Body of pancreas (tissue), 4 donors: Measurements from ENCODE around the gene RPS6KA2.

ENCODE experiments used
- POLR2A ChIP-seq, 3 donors: fragments of 450-650 bp; IDR thresholded peaks; one replicate each; pipeline ENCODE4 v1.6.1; 2016; ENCODE audit warnings: antibody characterized with exemption in 3 of 3, mild to moderate bottlenecking in 2 of 3
- TF ChIP-seq, protein P1 (sequence below), 7 experiments: fragments of 450-650 bp in 4 of 7; fragments of 200-600 bp in 3 of 7; sonication (generic) in 3 of 7; IDR thresholded peaks; one replicate each; pipeline ENCODE4 v1.5.1; 2016 to 2019; ENCODE audit warnings: antibody characterized with exemption in 7 of 7

DNA sequence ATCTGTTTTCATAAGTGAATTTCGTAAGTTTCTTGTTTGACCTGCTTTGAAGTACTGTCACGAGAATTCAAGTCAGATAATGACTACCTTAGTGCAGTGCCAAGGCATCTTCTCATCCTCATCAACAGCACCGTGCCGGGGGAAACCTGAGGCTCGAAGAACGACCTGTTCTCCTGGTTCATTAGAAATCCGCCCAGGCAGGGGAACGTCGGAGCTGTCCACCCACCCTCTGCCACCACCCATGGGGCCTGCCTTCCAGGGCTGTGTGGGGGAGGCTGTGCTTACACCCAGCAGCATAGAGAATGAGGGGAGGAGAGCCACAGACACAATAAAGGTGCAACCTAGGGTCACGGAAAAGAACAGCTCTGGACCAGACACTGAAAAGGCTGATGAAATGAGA is 142.2 kb downstream of the RPS6KA2 start:
- TF ChIP-seq, protein P1, sequence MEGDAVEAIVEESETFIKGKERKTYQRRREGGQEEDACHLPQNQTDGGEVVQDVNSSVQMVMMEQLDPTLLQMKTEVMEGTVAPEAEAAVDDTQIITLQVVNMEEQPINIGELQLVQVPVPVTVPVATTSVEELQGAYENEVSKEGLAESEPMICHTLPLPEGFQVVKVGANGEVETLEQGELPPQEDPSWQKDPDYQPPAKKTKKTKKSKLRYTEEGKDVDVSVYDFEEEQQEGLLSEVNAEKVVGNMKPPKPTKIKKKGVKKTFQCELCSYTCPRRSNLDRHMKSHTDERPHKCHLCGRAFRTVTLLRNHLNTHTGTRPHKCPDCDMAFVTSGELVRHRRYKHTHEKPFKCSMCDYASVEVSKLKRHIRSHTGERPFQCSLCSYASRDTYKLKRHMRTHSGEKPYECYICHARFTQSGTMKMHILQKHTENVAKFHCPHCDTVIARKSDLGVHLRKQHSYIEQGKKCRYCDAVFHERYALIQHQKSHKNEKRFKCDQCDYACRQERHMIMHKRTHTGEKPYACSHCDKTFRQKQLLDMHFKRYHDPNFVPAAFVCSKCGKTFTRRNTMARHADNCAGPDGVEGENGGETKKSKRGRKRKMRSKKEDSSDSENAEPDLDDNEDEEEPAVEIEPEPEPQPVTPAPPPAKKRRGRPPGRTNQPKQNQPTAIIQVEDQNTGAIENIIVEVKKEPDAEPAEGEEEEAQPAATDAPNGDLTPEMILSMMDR (IDR thresholded peaks at IDR 0.05), result no peak
- no peak for TF ChIP-seq POLR2A (IDR thresholded peaks at IDR 0.05)
